Spleen (tissue), 7 donors: ENCODE data around the gene KANSL1L.

ENCODE experiments used
- POLR2A ChIP-seq, 3 donors: fragments of 450-650 bp; IDR thresholded peaks; one replicate each; pipeline ENCODE4 v1.5.1; 2017; ENCODE audit warnings: antibody characterized with exemption in 3 of 3, mild to moderate bottlenecking in 1 of 3
- TF ChIP-seq, protein P1 (sequence below), 11 experiments: fragments of 200-600 bp in 7 of 11; fragments of 450-650 bp in 4 of 11; sonication (generic) in 4 of 11; IDR thresholded peaks in 8 of 11; conservative IDR thresholded peaks in 3 of 11; 1 replicate in 7 of 11; 2 replicates in 4 of 11; pipeline versions ENCODE4 v1.4.0 to v1.8.0; 2016 to 2021; ENCODE audit warnings: antibody characterized with exemption in 11 of 11, inconsistent platforms in 4 of 11, mild to moderate bottlenecking in 1 of 11
- donor health status: DM: no; HTN: no; CAD: no; lungs with moderate emphysema.
- donor health status: DM: no; HTN: no; CAD: no.
- donor health status: DM: no; HTN: no; CAD: no.

GRCh38 chr2:210046851-210047500 is 124.2 kb downstream of the KANSL1L start:
- TF ChIP-seq, protein P1, sequence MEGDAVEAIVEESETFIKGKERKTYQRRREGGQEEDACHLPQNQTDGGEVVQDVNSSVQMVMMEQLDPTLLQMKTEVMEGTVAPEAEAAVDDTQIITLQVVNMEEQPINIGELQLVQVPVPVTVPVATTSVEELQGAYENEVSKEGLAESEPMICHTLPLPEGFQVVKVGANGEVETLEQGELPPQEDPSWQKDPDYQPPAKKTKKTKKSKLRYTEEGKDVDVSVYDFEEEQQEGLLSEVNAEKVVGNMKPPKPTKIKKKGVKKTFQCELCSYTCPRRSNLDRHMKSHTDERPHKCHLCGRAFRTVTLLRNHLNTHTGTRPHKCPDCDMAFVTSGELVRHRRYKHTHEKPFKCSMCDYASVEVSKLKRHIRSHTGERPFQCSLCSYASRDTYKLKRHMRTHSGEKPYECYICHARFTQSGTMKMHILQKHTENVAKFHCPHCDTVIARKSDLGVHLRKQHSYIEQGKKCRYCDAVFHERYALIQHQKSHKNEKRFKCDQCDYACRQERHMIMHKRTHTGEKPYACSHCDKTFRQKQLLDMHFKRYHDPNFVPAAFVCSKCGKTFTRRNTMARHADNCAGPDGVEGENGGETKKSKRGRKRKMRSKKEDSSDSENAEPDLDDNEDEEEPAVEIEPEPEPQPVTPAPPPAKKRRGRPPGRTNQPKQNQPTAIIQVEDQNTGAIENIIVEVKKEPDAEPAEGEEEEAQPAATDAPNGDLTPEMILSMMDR (IDR thresholded peaks at IDR 0.05 in 8 of 11, conservative IDR thresholded peaks at IDR 0.05 in 3 of 11): no peak
- TF ChIP-seq POLR2A (IDR thresholded peaks at IDR 0.05): no peak
